GM12874 (cell line): Measurements from ENCODE around the gene IL22RA1.
A peak's percentile ranks its signal among the peaks of the same experiment; 100 is the strongest.

Experiments
- CTCF ChIP-seq: IDR thresholded peaks from 2 replicates; pipeline ENCODE4 v1.5.1; 2011; ENCODE audit warnings: low read depth, mild to moderate bottlenecking, control low read depth, low read length, moderate library complexity; ENCODE audit not compliant: insufficient read depth

IL22RA1 gene

DNA sequence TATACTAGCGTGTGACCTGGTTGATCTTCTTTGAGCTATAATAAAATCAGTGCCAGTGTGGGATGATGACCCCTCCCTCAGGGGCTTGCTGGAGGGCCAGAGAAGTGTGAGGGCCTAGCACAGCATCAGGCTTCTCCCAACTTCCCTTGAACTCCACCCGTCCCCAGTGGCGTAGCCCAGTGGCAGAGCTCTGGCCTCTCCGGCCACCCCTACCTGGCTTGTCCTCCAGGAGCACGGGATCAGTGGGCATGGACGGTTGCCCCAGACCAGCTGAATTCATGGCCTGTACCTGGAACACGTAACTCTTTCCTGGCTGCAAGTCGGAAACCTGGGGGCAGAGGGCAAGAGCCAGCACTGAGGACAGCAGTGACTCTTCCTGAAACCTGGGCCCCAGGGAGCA, 67.0 kb downstream of the IL22RA1 start:
- no peak for TF ChIP-seq CTCF

GRCh38 chr1:24075590-24075854, 67.4 kb downstream of the IL22RA1 start:
- no peak for TF ChIP-seq CTCF

- no peak for TF ChIP-seq CTCF
Measured at GRCh38 chr1:24074817-24075589, 67.9 kb downstream of the IL22RA1 start.

- no peak for TF ChIP-seq CTCF
Measured at GRCh38 chr1:24074196-24074595, 68.7 kb downstream of the IL22RA1 start.

DNA sequence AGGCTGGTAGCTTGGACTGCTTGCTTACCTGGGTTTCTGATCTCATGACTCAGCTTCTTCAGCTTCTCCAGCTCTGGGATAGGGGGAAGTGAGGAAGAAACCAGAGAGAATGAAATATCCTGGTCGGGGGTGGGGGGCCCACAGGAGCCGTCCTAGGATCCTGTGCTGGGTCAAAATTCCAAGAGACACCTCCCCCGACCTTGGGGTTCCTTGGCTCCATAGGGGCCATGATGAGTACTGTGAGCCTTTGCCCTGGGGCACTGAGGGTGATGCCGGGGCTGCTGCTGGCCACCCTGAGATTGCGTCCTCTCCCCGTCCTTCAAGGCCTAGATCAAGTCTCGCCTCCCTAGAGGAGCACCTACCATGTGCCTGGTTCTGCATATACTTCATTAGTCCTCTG, 71.0 kb downstream of the IL22RA1 start:
- TF ChIP-seq CTCF: no peak

- TF ChIP-seq CTCF: peak; percentile 85
Measured at GRCh38 chr1:24070821-24071393, 72.0 kb downstream of the IL22RA1 start.

GRCh38 chr1:24069817-24070216, 73.1 kb downstream of the IL22RA1 start:
- no peak for TF ChIP-seq CTCF
